NCI-H2107 treated with DMSO at 0.1 percent for 48 hours (cell line): ENCODE data around the gene CHGA.

Experiments
- DNase-seq: peaks from one replicate; lab custom pipeline; 2025; ENCODE audit not compliant: unreplicated experiment; lab: John Stamatoyannopoulos, UW

CHGA gene

DNA sequence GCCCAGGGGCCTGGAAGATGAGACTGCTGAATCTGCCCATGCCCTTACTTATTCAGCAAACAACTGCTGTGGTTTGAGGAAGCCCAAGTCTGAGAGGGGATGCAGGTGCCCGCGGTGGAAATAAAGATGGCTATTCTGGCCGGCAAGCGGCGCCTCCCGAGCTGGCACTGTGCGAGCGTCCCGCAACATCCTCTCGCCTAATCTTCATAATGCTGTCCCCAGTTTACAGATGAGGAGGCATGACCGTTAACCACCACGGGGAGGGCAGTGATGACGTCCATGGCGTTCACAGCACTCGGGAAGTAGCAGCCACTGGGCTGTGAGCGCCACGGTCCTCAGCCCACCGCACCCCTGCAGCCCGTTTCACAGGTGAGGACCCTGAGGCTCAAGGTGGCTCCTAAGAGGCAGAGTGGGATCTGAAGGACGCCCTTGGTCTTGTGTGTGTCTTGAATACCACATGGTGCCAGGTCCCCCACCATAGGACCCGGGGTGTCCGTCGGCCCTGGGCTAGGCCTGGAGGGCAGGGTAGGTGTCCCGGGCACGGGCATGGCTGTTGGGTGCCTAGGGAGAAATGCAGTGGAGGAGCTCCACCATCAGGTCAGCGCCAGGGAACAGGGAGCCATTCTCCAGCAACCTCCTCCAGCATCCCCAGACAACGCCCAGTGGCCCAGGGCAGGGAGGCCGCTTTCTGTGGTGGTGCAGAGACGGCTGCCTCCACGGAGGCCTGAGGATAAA lies 20.2 kb downstream of the CHGA start:
- DNase-seq: no peak

DNA sequence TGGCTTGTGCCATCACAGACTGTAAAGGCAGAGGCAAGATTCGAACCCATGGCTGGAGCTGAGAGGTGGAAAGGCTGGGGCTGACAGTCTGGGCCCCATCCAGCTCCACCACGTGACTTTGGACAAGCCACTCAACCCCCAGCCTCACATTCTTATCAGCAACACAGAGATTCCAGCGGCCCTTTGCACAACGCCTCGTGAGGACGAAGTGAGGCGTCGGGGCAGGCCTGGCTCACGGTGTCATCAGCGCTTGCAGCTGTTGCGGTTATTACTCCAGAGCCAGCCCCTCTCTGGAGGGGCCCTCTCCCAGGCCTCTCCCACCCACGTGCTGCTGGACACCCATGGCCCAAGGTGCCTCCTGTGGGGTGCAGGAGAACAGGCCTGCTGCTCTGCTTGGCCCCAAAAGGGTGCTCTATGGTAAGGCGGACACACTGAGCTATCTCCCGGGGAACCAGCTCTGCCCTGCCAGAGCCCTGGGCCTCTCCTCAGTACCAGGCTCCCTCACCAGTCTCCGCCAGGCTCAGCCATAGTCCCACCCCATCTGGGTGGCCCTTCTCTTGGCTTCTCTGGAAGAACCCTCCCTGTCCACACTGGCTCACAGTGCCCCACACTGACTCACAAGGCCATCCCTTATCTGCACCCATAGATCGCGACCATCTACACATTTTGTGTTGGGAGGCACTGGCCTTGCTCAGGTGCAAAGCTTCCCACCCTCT lies 21.1 kb downstream of the CHGA start:
- no peak for DNase-seq

- DNase-seq: peak; percentile 41
These were observed 22.0 kb downstream of the CHGA start for GRCh38 chr14:92944976-92945375.

DNA sequence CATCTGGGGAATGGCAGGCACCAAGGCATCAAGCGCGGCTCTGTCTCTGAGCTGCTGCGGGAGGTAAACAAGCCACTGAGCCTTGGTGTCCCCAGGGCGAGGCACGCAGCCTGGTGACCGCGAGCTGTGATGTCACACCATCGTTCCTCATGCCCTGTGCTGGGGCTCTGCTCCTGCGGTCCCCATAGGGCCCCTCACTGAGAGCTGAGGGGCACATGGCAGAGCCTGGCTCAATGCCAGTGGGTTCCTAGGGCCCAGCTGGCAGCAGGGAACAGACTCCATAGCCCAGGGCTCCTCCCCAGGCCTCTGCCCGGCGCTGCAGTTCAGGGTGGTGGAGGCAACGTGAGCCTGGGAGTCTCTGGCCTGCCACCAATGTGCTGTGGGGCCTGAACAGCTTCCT lies 22.6 kb downstream of the CHGA start:
- no peak for DNase-seq

DNA sequence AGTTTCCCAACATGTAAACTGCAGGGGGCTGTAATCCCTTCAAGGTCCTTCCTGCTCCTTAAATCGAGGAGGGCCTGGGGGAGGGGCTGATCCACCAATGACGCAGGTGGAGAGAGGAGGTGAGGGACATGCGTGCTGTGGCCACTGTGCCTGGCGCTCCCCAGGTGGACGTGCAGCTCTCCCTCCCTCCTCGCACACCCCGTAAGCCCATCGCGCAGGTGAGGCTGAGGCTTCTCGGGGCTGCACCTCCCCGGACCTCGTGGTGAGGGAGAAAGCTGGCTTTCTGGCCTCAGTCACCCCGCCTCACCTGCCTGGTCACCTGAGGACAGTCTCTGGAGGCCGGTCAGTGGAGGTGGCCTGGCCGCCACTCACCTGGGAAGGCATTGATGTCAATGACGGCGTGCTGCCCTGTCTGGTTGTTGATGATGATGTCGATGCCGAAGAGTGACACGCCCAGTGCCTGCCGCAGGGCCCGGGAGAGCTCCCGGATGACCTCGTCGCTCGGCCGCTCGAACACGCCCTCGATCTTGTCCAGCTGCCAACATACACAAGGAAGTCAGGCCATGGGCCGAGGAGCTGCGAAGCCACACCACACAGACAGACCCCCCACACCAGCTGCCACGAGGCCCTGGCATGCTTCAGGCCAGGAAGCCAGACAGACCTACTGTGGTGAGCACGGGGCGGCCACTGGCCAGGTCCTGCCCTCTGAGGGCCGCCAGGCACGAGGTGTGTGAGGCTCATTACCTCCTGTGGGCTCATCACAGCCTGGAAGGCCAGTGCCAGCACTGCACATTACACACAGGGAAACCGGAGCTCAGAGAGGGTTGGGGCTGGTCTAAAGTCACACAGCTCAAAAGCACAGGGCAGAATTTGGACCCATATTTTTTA lies 23.3 kb downstream of the CHGA start:
- DNase-seq: no peak

DNA sequence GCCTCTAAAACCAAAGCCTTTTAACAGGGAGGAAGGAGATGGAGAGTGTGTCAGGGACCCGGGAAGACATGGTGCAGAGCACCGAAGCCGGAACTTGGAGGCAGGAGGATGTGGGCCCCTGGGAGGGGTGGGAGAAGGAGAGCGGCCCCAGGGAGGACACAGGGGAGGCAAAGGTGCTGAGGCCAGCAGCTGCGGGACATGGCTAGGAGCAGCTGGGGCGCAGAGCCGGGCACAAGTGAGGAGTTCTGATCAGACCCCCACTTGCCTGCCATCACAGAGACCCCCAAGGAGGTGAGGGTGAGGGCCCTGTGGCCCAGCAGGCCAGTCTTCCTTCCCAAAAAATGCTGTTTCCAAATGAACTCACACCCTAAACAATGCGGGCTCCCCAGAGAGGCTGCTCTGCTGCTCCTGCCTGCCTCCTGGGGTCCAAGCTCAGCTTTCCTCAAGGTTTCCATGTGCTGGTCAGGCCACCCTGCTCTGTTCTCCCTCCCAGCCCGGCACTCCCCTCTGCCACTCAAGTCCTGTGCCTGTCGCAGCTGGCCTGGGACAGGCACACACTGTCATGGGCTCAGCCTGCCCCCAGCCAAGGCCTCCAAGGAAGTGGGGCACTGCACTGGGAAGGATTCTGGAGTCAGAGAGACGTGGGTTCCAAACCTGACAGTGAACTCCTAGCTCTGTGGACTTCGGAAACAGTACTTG lies 24.0 kb downstream of the CHGA start:
- no peak for DNase-seq

GRCh38 chr14:92948647-92949046 lies 25.7 kb downstream of the CHGA start:
- no peak for DNase-seq

- DNase-seq: no peak
These were observed 26.7 kb downstream of the CHGA start for GRCh38 chr14:92949496-92950192.

GRCh38 chr14:92950193-92950540 lies 27.2 kb downstream of the CHGA start:
- no peak for DNase-seq

DNA sequence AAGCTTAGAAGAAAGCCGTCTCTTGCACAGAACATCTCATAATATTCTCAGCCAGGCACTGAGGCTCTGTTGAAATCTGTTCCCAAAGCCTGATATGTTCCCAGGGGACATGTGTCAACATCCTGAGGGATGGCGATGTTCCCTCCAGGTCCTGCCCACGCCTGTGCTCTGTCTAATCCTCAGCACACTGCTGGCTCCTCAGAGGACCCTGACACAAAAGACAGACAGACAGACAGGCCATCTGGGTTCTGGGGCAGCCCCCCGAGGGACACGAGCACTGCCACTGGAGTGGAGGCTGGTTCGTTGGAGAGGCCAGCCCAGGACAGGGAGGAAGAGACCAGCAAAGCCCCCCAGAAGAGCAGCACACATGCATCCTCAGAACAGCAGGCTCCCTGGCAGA lies 27.8 kb downstream of the CHGA start:
- DNase-seq: no peak

DNA sequence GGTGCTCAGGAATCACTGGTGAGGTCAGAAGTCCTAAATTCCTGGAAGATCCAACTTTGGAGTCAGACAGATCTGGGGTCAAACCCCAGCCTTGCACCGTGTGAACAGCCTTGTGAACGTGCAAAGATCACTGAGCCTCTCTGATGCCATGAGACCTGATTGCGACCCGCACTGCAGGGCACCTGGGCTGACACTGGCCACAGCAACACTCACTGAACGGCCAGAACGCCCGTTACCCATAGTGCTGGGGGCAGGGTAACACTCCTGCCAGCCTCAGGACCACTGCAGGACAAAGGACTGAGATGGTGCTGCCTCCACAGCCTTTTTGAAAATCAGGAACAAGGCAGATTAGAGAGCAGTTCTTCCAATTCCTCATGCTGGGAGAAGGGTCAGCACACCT lies 28.3 kb downstream of the CHGA start:
- no peak for DNase-seq

GRCh38 chr14:92951912-92952471 lies 29.0 kb downstream of the CHGA start:
- peak; percentile 46 for DNase-seq

DNA sequence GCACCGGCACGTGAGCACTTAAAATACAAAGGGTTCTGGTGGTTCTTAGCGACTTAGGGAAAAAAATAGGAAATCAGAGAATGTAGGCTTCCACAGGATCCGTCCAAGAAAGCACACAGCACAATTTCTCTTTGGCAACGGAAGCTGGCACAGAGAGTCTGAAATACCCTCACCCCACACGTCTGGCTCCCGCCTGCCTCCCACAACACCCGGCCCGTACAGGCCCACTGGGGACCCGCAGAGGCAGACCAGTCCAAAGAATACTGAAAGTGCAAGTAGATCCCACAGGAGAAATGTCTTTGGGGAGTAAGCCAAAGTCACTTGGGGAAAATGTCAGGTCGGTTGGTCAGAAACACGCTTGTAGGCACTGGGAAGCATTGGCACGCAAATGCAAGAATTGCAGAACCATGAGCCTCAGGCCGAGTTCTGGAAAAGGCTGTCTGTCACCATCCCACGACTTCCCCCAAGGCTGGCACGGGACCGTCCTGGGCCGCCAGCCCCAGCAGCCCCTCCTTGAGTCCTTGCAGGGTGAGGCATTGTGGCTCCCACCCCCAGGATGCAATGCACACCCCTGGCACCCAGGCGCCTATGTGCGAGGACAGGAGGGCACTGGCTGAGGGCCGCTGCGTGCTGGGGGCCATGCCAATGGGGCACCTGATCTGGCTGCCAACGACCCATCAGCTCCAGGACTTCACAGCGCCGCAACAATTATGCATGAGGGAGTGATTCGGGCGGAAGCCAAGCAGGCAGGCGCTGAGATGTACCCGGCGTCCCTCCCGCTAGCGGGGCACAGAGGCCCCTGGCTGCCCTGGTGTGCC lies 29.7 kb downstream of the CHGA start:
- DNase-seq: no peak

GRCh38 chr14:92953526-92953925 lies 30.6 kb downstream of the CHGA start:
- no peak for DNase-seq

- no peak for DNase-seq
These were observed 32.0 kb downstream of the CHGA start for GRCh38 chr14:92954933-92955332.

GRCh38 chr14:92955381-92955780 lies 32.4 kb downstream of the CHGA start:
- DNase-seq: no peak

DNA sequence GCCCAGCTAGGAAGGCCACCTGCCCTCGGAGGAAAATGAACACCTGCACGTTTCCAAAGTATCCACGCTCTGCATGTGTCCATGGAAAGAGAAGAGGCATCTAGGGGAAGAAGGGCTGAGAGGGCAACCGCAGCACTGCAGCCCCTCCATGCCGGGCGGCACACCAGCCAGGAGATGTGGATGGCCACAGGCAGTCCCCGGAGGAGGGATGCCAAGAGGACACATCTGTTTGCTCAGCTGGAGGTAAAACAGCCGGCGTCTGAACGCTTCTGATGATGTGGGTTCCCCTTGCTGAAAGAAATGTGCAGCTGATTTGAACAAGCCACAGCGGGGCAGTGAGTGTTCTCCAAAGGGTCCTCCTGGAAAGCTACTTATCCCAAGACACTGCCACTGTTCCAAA lies 34.0 kb downstream of the CHGA start:
- peak; percentile 81 for DNase-seq

- DNase-seq: peak; percentile 74
These were observed 35.6 kb downstream of the CHGA start for GRCh38 chr14:92958373-92959188.

DNA sequence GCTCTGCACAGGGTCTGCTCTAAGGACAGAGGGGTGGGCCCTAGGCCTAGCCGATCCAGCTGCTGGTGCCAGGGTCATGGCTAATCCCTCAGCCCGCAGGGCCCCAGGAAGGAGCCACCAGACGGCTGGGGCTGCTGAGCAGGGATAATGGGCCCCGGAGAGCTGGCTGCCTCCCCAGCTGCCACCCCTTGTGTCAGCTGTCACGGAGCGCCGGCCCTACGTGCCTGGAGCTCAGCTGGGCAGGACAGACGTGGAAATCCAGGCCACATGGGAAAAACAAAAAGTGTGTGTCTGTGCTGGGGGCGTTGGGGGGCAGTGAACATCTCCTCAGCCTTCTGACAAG lies 36.2 kb downstream of the CHGA start:
- DNase-seq: peak; percentile 74
